ENCODE measurements around the gene PLEKHD1. TPM values are rescaled to one million over a fixed set of nuclear protein-coding genes. Genes with fewer than 3 reads are reported as not detected.

Gene PLEKHD1
- total RNA-seq, 1 experiment from 2014 or later, result 0.37 TPM

DNA sequence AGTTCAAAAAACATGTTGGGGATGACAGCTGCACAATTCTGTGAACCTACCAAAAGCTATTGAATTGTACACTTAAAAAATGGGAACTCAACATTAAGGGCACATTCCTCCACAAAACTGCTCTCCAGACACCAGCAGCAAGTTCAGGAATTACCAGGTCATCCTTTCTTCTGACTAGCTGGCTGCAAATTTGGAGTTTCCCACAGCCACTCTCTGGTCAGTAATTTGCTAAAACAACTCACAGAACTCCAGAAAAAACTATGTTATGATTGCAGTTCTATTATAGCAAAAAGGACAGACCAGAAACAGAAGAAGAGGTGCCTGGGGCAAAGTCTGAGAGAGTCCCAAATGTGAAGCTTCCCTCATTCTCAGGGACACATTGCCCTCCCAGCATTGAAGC lies 20.1 kb upstream of the PLEKHD1 start:
- ChIA-PET POLR2A (ENCODE audit: low non-redundant PET) (interaction anchor here (0.6 kb wide), 1 partner anchor 70 kb away, joined by 3 read pairs; no protein-coding TSS in a partner anchor), CTCF (no interaction called here)
- Histone ChIP-seq H3K36me3 (ENCODE audit: insufficient read depth, low read length, poor library complexity, severe bottlenecking) (no peaks in the 10 kb centered on the region), H3K27ac (ENCODE audit: low read depth, low read length, poor library complexity, severe bottlenecking) (no peak overlapping the region), H3K27me3 (replicated peaks; ENCODE audit: insufficient read depth, low read depth, low read length, poor library complexity) (no peaks in the 10 kb centered on the region), H3K9me3 (ENCODE audit: low read depth, low read length, poor library complexity, severe bottlenecking) (no peaks in the 10 kb centered on the region), H3K4me3 (ENCODE audit: low read depth, low read length, poor library complexity, severe bottlenecking) (no peak overlapping the region), H3K4me1 (ENCODE audit: insufficient read depth, low read length, poor library complexity, severe bottlenecking) (no peaks in the 10 kb centered on the region)
- intact Hi-C loops (cut with micrococcal nuclease; ENCODE audit: unreplicated experiment), result loop anchor here (5.0 kb wide), 1 partner anchor 332 kb away; no protein-coding TSS in a partner anchor
- DNase-seq (ENCODE audit: low spot score), result no peak
- no TSS peak for BruUV-seq (replicated peaks)
- TF ChIP-seq EZH2 (IDR thresholded peaks at IDR 0.05; ENCODE audit: borderline replicate concordance, low read depth, low read length, poor library complexity, severe bottlenecking), result no peak
- TF ChIP-seq, protein P1, sequence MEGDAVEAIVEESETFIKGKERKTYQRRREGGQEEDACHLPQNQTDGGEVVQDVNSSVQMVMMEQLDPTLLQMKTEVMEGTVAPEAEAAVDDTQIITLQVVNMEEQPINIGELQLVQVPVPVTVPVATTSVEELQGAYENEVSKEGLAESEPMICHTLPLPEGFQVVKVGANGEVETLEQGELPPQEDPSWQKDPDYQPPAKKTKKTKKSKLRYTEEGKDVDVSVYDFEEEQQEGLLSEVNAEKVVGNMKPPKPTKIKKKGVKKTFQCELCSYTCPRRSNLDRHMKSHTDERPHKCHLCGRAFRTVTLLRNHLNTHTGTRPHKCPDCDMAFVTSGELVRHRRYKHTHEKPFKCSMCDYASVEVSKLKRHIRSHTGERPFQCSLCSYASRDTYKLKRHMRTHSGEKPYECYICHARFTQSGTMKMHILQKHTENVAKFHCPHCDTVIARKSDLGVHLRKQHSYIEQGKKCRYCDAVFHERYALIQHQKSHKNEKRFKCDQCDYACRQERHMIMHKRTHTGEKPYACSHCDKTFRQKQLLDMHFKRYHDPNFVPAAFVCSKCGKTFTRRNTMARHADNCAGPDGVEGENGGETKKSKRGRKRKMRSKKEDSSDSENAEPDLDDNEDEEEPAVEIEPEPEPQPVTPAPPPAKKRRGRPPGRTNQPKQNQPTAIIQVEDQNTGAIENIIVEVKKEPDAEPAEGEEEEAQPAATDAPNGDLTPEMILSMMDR (conservative IDR thresholded peaks at IDR 0.05; ENCODE audit: low read depth, low read length), result no peak

DNA sequence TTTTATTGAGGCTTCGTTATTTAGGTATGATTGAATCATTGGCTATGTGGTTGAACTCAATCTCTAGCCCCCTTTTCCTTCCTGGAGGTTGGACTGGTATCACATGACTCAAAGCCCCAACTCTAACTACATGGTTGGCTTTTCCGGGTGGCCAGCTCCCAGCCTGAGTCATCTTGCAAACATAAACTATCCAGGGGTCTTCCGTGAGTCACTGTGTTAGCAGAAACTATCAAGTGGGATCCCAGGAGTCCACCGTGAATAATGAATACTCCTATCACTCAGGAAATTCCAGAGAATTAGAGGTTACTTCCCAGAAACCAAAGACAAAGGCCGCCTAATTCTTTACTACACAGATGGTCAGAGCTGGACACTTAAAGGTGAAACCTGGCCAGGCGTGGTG lies 19.7 kb upstream of the PLEKHD1 start:
- no peaks in the 10 kb centered on the region for H3K27me3 ChIP-seq (replicated peaks; ENCODE audit: insufficient read depth, low read depth, low read length, poor library complexity)
- no peaks in the 10 kb centered on the region for H3K4me1 ChIP-seq (ENCODE audit: insufficient read depth, low read length, poor library complexity, severe bottlenecking)
- POLR2A ChIA-PET (ENCODE audit: low non-redundant PET), result no interaction called here
- H3K9me3 ChIP-seq (ENCODE audit: low read depth, low read length, poor library complexity, severe bottlenecking), result no peaks in the 10 kb centered on the region
- intact Hi-C loops (cut with micrococcal nuclease; ENCODE audit: unreplicated experiment), result loop anchor here (5.0 kb wide), 1 partner anchor 333 kb away; no protein-coding TSS in a partner anchor
- no peak overlapping the region for H3K4me3 ChIP-seq (ENCODE audit: low read depth, low read length, poor library complexity, severe bottlenecking)
- no peak for DNase-seq (ENCODE audit: low spot score)
- CTCF ChIA-PET, result no interaction called here
- H3K36me3 ChIP-seq (ENCODE audit: insufficient read depth, low read length, poor library complexity, severe bottlenecking), result no peaks in the 10 kb centered on the region
- no peak overlapping the region for H3K27ac ChIP-seq (ENCODE audit: low read depth, low read length, poor library complexity, severe bottlenecking)
- TF ChIP-seq, protein P1 (conservative IDR thresholded peaks at IDR 0.05; ENCODE audit: low read depth, low read length), result no peak
- no TSS peak for BruUV-seq (replicated peaks)

DNA sequence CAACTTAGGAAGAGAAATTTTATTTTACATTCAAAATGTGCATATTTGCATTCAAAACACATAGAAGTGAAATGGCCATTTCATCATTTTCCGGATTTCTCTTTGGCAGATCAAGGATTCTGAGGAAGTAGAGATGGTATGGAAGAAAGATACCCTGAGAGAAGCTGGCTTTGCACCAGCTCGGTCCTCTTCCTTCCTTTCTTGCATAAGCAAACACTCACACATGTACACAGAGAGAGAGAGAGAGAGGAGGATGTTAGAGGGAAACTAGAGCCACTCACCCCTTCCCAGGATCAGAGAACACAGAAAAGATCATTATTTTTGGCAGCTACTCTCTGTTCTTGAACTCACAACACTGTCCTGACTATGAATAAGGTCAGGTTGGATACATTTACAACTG lies 15.6 kb upstream of the PLEKHD1 start:
- DNase-seq (ENCODE audit: low spot score), result no peak

More for the DNA sequence above, 15.6 kb upstream of the PLEKHD1 start:
- Histone ChIP-seq H3K27me3 (replicated peaks; ENCODE audit: insufficient read depth, low read depth, low read length, poor library complexity) (no peaks in the 10 kb centered on the region), H3K9me3 (ENCODE audit: low read depth, low read length, poor library complexity, severe bottlenecking) (no peaks in the 10 kb centered on the region), H3K27ac (ENCODE audit: low read depth, low read length, poor library complexity, severe bottlenecking) (no peak overlapping the region), H3K4me1 (ENCODE audit: insufficient read depth, low read length, poor library complexity, severe bottlenecking) (no peaks in the 10 kb centered on the region), H3K4me3 (ENCODE audit: low read depth, low read length, poor library complexity, severe bottlenecking) (no peak overlapping the region), H3K36me3 (ENCODE audit: insufficient read depth, low read length, poor library complexity, severe bottlenecking) (no peaks in the 10 kb centered on the region)
- BruUV-seq (replicated peaks), result no TSS peak
- ChIA-PET POLR2A (ENCODE audit: low non-redundant PET) (no interaction called here), CTCF (no interaction called here)
- intact Hi-C loops (cut with micrococcal nuclease; ENCODE audit: unreplicated experiment), result no loop called here
- TF ChIP-seq EZH2 (IDR thresholded peaks at IDR 0.05; ENCODE audit: borderline replicate concordance, low read depth, low read length, poor library complexity, severe bottlenecking), result no peak
- TF ChIP-seq, protein P1 (conservative IDR thresholded peaks at IDR 0.05; ENCODE audit: low read depth, low read length), result no peak
